ENCODE results near the gene SAP30BP.

- TF ChIP-seq, protein P1, sequence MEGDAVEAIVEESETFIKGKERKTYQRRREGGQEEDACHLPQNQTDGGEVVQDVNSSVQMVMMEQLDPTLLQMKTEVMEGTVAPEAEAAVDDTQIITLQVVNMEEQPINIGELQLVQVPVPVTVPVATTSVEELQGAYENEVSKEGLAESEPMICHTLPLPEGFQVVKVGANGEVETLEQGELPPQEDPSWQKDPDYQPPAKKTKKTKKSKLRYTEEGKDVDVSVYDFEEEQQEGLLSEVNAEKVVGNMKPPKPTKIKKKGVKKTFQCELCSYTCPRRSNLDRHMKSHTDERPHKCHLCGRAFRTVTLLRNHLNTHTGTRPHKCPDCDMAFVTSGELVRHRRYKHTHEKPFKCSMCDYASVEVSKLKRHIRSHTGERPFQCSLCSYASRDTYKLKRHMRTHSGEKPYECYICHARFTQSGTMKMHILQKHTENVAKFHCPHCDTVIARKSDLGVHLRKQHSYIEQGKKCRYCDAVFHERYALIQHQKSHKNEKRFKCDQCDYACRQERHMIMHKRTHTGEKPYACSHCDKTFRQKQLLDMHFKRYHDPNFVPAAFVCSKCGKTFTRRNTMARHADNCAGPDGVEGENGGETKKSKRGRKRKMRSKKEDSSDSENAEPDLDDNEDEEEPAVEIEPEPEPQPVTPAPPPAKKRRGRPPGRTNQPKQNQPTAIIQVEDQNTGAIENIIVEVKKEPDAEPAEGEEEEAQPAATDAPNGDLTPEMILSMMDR (IDR thresholded peaks at IDR 0.05; ENCODE audit: low read depth, low read length), result peak; percentile 25; the same call in 1 of the 2 replicates
- no peak for TF ChIP-seq EZH2phosphoT487 (IDR thresholded peaks at IDR 0.05; ENCODE audit: low read depth)
Observed at GRCh38 chr17:75679706-75680211, 12.6 kb downstream of the SAP30BP start.
